HG03196 (cell line): ENCODE measurements around the gene ARID1B.

Experiments used
- ATAC-seq: cut with Tn5 transposase; IDR thresholded peaks from one replicate; pipeline ENCODE4 v1.9.1; 2021; ENCODE audit not compliant: unreplicated experiment

Gene ARID1B

DNA sequence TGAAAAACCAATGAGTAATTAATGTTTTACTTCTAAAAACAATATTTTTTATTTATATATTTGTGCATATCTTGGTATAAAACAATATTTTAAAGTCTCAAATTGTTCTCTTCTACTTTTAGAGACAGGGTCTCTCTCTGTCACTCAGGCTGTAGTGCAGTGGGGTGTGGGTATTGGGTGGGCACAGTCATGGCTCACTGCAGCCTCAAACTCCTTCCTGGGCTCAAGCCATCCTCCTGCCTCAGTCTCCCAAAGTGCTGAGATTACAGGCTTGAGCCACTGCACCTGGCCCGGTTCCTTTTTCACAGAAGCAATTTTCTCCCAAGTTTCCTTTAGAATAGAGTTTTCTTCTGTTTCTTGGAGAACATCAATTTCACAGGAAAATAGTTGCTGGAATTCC is 443.3 kb downstream of the ARID1B start:
- ATAC-seq, result no peak

GRCh38 chr6:157221049-157221816 is 444.1 kb downstream of the ARID1B start:
- ATAC-seq, result no peak

- ATAC-seq, result no peak
Measured at GRCh38 chr6:157221817-157222175, 444.6 kb downstream of the ARID1B start.

DNA sequence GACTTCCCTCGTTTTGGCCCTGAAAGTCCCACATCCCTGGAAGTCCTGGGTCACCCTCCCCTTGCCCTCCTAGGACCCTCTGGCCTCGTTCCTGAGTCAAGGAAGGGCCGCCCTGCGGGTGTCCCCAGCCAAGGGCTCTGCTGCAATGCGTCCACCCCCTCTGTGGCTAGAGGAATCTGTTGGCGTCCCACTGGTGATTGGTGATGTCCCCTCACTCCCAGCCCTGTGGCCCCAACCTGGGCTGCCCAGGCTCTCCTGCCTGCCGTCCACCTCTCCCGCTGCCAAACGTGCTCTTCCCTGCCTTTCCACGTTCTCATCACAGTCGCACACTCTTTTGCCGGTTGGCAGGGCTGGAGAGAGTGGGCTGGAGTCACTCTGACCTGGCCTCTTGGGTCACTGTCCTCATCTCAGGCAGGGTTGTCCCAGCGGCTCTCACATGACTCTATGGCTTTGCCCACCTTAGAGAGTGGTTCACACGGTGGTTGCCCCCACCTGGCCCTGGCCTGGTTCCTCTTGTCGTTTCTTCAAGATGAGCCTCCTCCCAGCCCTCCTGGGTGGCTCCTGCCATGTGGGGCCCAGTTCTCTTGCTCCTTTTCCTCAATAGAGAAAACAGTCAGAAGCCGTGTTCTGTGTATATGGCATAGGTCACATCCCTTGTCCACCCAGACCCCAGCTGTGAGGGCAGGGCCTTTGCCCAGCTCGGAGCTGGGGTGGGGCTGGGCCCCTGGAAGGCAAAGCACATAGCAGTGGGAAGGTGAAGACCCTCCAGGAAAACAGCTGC is 445.2 kb downstream of the ARID1B start:
- ATAC-seq, result no peak

- ATAC-seq, result no peak
Measured at GRCh38 chr6:157223021-157223430, 445.8 kb downstream of the ARID1B start.

GRCh38 chr6:157223511-157223910 is 446.3 kb downstream of the ARID1B start:
- ATAC-seq, result no peak

DNA sequence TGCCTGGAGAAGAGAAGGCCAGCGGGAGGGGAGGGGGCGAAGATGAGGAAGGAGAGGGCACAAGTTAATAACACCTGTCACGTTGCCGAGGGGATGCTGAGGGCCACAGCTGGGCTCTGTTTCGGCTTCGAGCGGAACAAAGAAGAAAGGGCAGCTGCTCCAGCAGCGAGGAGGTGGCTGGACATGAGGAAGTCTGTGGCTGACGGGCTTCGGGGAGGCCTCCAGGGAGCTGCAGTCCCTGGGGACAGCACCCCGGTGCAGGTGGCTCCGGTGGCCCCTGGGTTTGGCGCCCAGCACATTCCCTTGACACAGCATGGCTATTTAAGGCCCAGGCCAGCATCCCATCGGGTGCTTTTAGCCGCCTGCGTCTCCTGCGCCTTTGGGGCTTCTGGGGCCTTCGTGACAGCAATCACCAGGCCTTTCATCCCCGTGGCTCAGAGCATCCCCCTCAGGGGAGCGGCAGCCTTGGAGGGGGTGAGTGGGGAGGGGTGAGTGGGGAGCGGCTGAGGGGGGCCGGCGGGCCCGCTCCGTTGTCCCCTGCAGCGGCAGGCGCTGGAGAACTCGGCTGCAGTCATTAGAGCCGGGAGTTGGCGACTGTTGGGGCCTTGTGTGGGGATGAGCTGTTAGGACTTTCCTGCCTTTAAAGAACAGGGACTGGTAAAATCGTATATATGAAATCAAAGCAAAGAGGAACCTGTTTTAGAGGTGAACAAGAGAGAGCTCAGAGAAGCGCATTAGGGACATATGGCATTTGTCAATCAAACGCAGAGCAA is 447.2 kb downstream of the ARID1B start:
- no peak for ATAC-seq

- no peak for ATAC-seq
Measured at GRCh38 chr6:157224951-157225574, 447.9 kb downstream of the ARID1B start.

GRCh38 chr6:157225575-157225995 is 448.4 kb downstream of the ARID1B start:
- no peak for ATAC-seq

- ATAC-seq, result no peak
Measured at GRCh38 chr6:157226026-157226625, 448.9 kb downstream of the ARID1B start.

DNA sequence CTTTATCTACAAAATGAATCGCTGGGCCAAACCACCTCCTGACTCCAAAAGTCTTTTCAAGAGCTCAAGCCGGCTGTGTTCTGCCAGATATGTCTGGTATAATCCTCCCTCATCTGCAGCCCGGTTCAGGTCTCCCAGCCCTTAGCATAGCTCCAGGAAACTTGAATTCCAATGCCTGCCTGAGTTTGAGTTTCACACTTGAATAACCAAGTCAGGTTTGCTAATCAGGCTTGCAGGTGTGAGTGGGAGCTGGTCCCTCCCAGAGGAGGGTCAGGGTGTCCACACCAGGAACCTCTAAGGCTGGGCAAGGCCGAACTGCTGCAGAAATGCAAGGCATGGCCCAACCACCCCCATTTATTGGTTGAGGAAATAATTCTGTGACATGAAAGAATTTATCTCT is 449.6 kb downstream of the ARID1B start:
- ATAC-seq, result no peak

GRCh38 chr6:157227202-157228166 is 450.3 kb downstream of the ARID1B start:
- no peak for ATAC-seq

- ATAC-seq, result no peak
Measured at GRCh38 chr6:157228426-157229131, 451.4 kb downstream of the ARID1B start.

GRCh38 chr6:157229132-157229618 is 452.0 kb downstream of the ARID1B start:
- ATAC-seq, result no peak

DNA sequence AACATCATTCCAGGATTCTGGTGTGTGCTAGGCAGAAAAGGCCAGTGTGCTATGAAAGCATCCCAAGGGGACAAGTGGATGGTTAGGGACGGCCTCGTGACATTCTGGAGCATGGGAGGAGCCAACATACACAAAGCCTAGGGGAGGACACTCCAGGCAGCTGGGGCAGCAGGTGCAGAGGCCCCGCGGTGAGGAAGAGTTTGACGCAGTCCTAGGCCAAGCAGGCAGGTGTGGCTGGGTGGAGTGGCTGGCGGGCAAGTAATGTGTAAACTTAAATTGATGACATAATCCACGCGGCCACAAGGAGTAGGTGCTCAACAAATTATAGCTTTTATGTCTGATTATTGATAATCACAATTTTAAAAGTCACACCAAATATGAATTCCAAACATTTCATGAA is 452.5 kb downstream of the ARID1B start:
- ATAC-seq, result no peak

DNA sequence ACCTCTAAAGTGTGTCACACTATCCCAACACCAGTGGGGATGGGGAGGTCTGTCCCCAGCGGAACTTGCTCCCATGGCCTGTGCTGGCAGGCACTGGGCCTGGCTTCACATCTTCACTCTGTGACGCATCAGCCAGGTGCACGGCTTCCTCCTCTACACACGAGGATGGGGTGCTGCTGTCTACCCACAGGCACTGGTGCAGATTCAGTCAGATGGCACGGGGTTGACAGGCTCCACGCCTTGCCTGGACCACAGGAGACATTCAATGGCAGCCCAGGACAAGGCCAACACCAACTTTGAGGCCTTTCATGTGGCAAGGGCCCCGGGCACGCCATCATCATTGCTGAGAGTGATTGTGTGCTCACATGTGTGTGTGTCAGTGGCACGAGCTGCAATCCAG is 453.7 kb downstream of the ARID1B start:
- ATAC-seq, result no peak

- no peak for ATAC-seq
Measured at GRCh38 chr6:157232161-157232895, 455.1 kb downstream of the ARID1B start.

DNA sequence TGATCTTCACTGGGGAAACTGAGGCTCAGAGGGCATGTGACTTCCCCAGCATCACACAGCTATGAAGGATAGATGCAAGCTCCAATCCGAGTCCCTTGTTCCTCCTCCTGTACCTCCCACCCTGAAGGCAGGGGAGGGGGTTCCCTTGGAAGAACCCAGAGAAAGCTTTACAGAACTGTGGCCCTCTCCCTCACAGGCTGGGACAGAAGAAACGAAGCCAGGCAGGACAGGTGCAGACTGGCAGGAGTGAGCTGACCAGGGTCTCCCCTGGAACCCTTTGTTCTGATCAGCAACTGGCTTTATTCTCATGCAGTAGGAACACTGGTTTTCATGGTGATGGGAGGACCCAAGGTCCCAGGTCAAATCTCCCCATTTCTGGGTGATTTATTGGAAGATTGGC is 456.0 kb downstream of the ARID1B start:
- ATAC-seq, result no peak
